ENCODE data around the gene MARK3. TPM values are rescaled to one million over a fixed set of nuclear protein-coding genes. Genes with fewer than 3 reads are reported as not detected.

Gene MARK3
- total RNA-seq, 2 donors from 2014 or later, result 121 to 136 TPM

DNA sequence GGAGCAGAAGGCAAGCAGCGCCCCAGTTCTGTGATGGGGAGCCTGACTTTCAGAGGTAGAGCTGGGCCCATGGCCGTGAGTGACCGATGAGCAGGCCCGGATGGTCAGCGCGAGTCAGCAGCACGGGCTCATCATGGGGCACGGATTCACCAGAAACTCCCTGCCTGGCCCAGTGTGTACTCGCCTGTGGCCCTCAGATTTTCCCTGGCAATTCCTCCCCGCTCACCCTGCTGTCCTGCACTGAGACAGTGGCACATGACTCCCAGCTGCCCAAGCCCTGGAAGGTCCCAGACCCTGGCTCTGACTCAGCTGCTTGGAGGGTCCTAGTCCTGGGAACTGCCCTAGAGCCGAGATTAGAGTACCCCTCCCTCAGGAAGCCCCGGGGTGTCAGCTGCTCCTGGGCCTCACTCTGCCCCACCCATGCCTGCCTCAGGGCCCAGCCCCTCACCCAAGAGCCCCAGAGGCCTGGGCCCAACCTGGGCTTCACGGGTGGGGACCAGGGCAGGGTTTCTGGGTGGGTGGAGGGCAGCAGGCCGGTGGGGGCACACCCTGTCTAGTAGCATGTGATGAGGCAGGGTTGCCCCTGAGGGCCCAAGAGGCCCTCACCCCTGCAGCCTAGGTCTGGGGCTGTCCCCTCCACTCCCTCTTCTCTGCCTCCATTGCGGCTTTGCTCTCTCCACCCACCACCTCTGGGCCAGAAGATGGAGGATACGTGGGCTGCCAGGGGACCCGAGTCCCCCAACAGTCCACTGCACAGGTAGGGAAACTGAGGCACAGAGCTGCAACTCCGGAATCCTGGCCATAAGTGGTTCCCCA lies 152.2 kb downstream of the MARK3 start:
- Mint-ChIP-seq H3K27ac (no peak overlapping the region), H3K36me3 (ENCODE audit: low read depth) (no peaks in the 10 kb centered on the region), H3K27me3 (no peaks in the 10 kb centered on the region), H3K4me3 (no peak overlapping the region), H3K4me1 (peaks cover 4% of the 10 kb centered on the region)
- ATAC-seq, result no peak
- no peaks in the 10 kb centered on the region for H3K9me3 ChIP-seq (ENCODE audit: control insufficient read depth, low read length, poor library complexity, severe bottlenecking)
- no peak for DNase-seq

DNA sequence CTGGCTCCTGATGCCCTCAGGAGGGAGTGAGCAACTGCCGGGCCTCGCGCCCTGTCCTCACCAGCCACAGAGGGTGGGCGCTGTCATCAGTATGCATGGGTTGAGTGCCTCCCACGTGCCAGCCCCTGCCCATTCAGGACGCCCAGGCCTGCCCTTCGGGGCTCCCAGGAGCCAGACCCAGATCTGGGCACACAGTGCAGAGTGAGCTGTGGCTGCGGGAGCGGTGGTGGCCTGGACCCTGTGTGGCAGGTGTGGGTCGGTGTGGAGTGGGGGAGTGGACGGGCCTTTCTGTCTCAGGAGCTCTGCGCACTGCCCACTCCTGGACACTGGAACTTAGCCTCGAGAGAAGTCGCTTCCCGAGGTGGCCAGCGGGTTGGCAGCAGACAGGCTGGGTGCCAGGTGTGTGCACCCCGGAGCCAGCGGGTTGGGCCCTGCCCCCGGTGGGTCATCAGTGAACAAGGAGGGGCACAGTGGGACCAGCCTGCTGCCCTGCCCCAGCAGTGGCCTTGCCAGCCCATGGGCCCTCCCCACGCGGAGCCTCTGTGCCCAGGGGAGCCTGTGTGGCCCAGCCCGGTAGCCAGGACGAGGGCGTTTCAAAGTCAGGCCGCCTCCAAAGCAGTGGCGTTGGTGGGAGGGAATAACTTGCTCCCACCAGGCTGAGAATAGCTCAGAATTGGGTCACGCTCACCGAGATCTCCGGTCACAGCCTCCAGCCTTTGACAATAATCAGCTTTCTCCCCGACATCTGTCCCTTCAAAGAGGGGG lies 153.3 kb downstream of the MARK3 start:
- H3K4me3 Mint-ChIP-seq, result no peak overlapping the region
- ATAC-seq (no peak), DNase-seq (no peak)
- no peaks in the 10 kb centered on the region for H3K36me3 Mint-ChIP-seq (ENCODE audit: low read depth)
- H3K27ac Mint-ChIP-seq, result no peak overlapping the region
- H3K4me1 Mint-ChIP-seq, result peaks cover 4% of the 10 kb centered on the region
- no peaks in the 10 kb centered on the region for H3K27me3 Mint-ChIP-seq
- no peaks in the 10 kb centered on the region for H3K9me3 ChIP-seq (ENCODE audit: control insufficient read depth, low read length, poor library complexity, severe bottlenecking)

DNA sequence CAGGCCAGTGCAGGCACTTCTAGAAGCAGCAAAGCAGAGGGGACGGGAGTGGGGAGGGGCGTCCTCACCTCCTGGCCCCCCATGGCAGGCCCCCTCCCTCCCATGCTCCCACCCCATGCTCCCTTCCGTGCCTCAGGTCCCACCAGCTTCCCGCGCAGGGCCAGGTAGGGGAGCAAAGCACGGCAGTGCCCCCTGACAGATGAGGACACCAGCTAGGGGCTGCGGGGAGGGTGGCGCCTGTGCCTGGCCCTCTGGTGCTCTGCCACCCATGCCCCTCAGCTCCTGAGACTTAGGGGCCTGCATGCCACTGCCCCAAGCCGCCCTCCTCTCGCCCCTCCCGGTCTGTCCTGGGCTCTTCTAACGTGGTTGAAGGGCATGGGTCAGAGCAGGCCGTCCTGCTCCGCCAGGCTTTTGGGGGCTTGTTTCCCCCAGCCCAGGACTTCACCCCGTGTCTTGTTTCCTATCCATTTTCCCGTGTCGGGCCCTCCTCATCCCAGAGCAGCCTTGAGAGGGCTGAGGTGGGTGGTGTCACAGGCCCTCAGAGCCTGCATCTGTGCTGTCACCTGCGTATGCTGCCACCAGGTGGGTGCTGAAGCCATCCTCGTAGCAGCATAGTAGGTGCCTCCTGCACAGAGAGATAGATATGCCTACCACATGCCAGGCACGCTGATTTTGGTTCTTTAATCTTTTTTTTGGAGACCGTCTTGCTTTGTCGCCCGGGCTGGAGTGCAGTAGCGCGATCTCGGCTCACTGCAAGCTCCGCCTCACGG lies 154.0 kb downstream of the MARK3 start:
- no peak for DNase-seq
- no peaks in the 10 kb centered on the region for H3K27me3 Mint-ChIP-seq
- ATAC-seq, result no peak
- no peak overlapping the region for H3K27ac Mint-ChIP-seq
- peaks cover 4% of the 10 kb centered on the region for H3K4me1 Mint-ChIP-seq
- H3K36me3 Mint-ChIP-seq (ENCODE audit: low read depth), result no peaks in the 10 kb centered on the region
- H3K9me3 ChIP-seq (ENCODE audit: control insufficient read depth, low read length, poor library complexity, severe bottlenecking), result no peaks in the 10 kb centered on the region
- no peak overlapping the region for H3K4me3 Mint-ChIP-seq

DNA sequence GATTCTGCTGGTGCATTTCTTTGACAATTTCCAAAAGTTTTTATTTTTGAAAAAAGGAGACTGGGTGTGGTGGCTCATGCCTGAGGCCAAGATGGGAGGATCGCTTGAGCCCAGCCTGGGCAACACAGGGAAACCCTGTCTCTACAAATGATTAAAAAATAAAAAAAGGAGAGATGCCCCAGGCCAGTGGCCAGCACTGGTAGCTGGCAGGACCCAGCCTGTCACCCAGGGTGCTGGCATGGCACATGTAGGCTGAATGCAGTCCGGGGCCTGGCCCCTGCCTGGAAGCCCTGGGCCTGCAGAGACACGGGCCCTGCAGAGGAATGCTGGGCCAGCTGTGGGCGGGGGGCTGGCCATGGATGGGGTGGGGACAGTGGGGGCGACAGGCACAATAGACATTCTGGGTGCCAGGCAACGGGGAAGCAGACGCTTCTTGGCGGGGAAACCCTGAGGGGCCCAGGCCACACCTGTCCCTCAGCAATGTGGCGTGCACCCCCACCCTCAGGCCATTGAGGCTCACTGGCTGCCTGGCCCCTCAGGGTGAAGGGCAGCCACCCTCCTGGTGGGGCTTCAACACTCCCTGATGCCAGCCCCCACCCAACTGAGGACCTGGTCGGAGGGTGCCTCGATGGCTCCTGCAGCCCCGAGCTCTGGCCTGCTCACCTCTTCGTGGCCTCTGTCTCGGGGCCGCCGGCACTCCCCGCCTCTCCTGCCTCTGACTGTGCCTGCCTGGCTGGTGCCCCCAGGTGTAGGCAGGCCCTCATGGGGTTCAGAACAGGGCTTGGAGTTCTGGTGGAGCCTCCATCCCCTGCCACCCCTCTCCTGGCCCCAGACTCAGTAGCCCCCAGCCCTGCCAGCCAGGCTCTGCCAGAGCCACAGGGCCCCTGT lies 155.8 kb downstream of the MARK3 start:
- no peaks in the 10 kb centered on the region for H3K9me3 ChIP-seq (ENCODE audit: control insufficient read depth, low read length, poor library complexity, severe bottlenecking)
- Mint-ChIP-seq H3K27ac (no peak overlapping the region), H3K27me3 (no peaks in the 10 kb centered on the region), H3K4me3 (no peak overlapping the region), H3K36me3 (ENCODE audit: low read depth) (no peaks in the 10 kb centered on the region), H3K4me1 (peaks cover 5% of the 10 kb centered on the region)
- DNase-seq (no peak), ATAC-seq (no peak)

DNA sequence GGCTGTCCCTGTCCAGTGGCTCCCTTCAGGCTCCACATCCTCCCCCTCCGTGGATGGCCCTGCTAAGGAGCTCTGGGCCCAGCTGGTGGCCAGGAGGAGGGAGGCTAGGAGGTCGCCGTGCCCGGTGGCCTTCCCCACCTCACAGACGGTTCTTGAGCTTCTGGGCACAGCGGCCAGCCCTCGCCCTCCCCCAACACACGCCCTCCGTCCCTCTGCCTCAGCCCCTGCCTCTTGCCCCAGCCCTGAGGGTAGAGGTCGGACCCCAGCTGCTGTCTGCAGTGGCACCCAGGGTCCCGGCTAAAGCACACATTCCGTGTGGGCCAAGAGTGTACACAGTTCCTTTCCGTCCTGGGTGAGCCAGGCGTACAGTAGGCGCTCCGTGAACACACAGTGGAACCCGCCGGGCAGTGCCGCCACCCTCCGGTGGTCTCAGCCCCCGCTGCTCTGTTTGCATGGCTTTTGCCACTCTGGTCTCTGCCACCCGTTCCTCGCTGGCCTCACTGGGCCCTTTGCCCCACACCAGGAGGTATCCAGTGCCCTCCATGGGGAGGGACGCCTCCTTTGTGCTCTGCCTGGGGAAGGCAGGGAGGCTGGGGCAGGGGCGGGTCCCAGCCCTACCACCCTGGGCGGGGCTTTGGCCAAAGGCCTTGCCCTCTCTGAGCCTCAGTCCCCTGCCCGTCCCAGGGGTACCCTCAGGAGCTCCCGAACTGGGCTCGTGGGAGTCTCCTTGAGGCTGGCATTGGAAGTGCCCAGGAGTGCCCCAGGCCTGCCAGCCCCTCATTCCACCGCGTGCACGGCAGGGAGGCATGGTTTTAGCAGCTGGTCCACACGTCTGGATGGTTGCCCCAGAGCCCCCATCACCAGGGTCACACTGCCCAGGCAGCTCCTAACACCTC lies 156.7 kb downstream of the MARK3 start:
- DNase-seq (no peak), ATAC-seq (no peak)
- peaks cover 5% of the 10 kb centered on the region for H3K4me1 Mint-ChIP-seq
- no peaks in the 10 kb centered on the region for H3K27me3 Mint-ChIP-seq
- no peaks in the 10 kb centered on the region for H3K9me3 ChIP-seq (ENCODE audit: control insufficient read depth, low read length, poor library complexity, severe bottlenecking)
- H3K27ac Mint-ChIP-seq, result no peak overlapping the region
- H3K4me3 Mint-ChIP-seq, result no peak overlapping the region
- no peaks in the 10 kb centered on the region for H3K36me3 Mint-ChIP-seq (ENCODE audit: low read depth)

DNA sequence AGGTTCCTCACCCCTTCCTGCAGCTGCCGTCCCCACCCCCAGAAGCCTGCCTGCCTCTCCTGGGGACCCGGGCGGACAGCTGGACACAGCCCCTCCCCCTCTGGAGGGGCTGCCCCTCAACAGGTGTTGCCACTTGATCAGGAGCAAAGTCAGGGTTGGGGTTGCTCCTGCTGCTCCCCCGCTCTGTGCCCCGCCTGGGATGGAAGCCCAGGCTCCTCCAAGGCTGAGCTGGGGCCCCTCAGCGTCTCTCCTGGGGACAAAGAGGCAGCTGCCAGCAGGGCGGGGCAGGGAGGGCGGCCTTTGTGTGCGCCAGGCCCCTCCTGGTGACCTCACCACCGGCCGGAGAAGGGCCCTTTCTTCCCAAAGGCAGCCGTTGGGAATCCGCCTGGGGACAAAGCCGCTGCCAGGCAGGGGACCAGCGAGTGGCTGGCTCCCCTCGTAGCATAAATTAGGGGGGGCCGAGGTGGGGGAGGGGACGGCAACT lies 157.4 kb downstream of the MARK3 start:
- no peak for DNase-seq
- Mint-ChIP-seq H3K36me3 (ENCODE audit: low read depth) (no peaks in the 10 kb centered on the region), H3K27me3 (no peaks in the 10 kb centered on the region), H3K27ac (no peak overlapping the region), H3K4me1 (peaks cover 5% of the 10 kb centered on the region), H3K4me3 (no peak overlapping the region)
- H3K9me3 ChIP-seq (ENCODE audit: control insufficient read depth, low read length, poor library complexity, severe bottlenecking), result no peaks in the 10 kb centered on the region
- ATAC-seq, result no peak

DNA sequence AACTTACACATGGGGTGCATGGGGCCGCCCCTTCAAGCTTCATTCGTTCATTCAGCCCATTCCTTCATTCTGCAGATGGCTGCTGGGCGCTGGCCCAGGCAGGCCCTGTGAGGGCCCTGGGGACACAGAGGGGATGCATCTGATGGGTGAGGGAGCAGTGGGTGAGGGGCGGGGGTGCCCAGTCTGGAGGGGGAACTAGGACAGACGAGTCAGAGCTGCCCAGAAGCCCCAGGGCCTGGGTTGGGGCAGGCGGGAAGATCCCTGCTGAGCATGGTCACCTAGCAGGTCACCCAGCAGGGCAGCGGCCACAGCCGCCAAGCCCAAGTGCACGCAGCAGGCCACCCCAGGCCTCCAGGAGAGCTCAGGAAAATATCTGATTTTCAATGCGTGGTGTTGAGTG lies 157.9 kb downstream of the MARK3 start:
- H3K4me3 Mint-ChIP-seq, result no peak overlapping the region
- no peaks in the 10 kb centered on the region for H3K36me3 Mint-ChIP-seq (ENCODE audit: low read depth)
- H3K4me1 Mint-ChIP-seq, result peaks cover 5% of the 10 kb centered on the region
- ATAC-seq (no peak), DNase-seq (no peak)
- H3K27me3 Mint-ChIP-seq, result no peaks in the 10 kb centered on the region
- no peak overlapping the region for H3K27ac Mint-ChIP-seq
- H3K9me3 ChIP-seq (ENCODE audit: control insufficient read depth, low read length, poor library complexity, severe bottlenecking), result no peaks in the 10 kb centered on the region

DNA sequence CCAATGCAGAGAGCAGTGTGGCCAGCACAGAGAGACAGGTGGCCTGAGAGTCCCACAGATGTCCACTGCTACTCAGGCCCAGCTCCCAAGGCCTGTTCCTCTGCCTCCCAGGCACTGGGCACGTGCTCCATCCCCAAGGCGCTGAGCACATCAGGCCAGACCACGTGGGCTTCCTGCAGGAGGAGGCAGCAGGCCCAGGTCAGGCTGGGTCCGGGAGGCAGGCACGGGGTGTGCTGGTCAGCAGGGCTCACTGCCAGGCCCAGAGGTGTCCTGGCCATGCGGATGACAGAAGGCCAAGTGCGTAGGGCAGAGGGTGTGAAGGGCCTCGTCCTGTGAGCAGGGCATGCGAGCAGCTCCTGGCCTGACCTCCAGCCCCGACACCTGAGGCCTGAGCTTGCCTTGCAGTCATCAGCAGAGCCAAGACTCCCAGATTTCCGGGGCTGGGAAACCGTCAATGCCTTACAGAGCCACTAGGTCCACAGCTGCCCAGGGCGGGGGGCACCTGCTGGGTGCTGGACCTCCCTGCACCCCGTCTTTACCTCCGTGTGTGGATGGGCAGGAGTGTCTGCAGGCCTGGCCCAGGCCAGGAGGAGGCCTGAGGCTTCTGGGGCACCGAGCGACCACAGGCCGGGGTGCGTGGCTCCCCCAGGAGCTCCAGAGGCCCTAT lies 158.6 kb downstream of the MARK3 start:
- peaks cover 5% of the 10 kb centered on the region for H3K4me1 Mint-ChIP-seq
- ATAC-seq, result no peak

DNA sequence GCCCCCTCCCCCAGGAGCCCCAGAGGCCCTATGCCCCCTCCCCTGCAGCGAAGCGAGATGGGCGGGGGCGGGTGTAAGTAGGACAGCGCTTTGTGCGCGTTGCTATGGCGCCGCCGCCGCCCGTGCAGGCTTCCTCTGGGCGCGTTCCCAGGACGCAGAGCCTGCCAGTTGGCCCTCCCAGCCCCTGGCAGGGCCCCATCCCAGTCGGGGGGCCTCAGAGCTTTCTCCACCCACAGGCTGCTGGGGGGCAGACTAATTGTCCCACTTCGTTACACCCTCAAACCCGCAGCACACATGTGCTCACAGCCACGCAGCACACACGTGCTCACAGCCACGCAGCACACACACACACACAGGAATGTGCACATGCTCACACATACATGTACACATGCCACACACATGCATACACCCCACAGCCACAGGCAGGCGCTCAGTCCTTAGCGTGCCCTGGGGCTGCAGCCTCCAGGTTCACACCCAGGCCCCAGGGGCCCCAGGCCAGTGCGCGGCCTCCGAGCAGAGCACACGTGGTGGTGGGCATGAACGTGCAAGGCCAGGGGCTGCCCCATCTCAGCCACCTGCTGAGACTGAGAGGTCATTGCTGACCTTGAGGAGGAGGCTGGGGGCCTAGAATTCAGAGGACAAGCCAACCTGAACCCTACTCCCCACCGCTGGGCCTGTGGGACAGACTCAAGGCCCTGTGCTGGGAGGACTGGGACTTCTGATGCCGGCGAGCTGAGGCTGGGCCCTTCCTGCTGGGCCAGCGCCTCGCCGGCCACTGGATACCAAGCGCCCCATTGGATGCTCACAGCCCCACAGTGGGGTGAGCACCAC lies 159.4 kb downstream of the MARK3 start:
- H3K9me3 ChIP-seq (ENCODE audit: control insufficient read depth, low read length, poor library complexity, severe bottlenecking), result no peaks in the 10 kb centered on the region
- Mint-ChIP-seq H3K27me3 (no peaks in the 10 kb centered on the region), H3K27ac (no peak overlapping the region), H3K36me3 (ENCODE audit: low read depth) (no peaks in the 10 kb centered on the region), H3K4me3 (no peak overlapping the region), H3K4me1 (peaks cover 2% of the 10 kb centered on the region)
- ATAC-seq (no peak), DNase-seq (no peak)

More for the DNA sequence above, 158.6 kb downstream of the MARK3 start:
- no peak for DNase-seq
- H3K4me3 Mint-ChIP-seq, result no peak overlapping the region
- H3K27ac Mint-ChIP-seq, result no peak overlapping the region
- no peaks in the 10 kb centered on the region for H3K36me3 Mint-ChIP-seq (ENCODE audit: low read depth)
- no peaks in the 10 kb centered on the region for H3K27me3 Mint-ChIP-seq
- no peaks in the 10 kb centered on the region for H3K9me3 ChIP-seq (ENCODE audit: control insufficient read depth, low read length, poor library complexity, severe bottlenecking)

DNA sequence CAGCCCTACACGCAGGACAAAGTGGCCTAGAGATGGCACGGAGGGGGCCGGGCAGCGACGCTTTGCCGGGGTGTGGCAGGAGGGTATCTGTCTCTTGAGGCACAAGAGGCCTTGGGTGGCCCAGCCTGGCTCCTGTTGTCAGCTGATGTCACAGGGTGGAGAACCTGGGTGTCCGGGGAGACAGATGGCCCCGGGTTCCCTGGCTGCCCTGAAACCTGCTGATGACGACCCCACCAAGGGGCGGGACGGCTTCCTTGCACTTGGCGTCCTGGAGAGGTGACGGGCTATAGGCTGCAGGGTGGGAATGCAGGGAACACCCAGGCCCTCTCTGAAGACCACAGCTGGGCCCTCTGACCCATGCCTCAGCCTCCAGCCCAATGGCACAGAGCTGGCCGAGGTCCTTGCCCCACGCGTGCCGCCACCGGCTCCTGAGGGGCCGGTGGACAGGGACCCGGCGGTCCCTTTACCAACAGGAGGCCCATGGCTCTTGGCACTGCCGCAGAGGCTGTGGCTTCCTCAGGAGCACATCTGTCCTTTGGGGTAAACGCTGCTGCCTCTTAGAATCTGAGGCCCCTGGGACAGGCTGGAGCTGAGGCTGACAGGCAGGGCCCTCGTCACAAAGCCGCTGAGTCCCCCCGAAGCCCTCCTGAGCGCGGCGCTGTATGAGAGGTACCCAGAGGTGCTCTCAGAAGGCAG lies 160.2 kb downstream of the MARK3 start:
- H3K9me3 ChIP-seq (ENCODE audit: control insufficient read depth, low read length, poor library complexity, severe bottlenecking), result no peaks in the 10 kb centered on the region
- DNase-seq (no peak), ATAC-seq (no peak)
- Mint-ChIP-seq H3K4me1 (peaks cover 2% of the 10 kb centered on the region), H3K36me3 (ENCODE audit: low read depth) (no peaks in the 10 kb centered on the region), H3K4me3 (no peak overlapping the region), H3K27ac (no peak overlapping the region), H3K27me3 (no peaks in the 10 kb centered on the region)

Measured in T-helper 17 cell (primary cell).